Astrocyte of the hippocampus (primary cell): ENCODE measurements around the gene PDE2A.

Experiments used
- DNase-seq: peaks from one replicate; pipeline ENCODE4 v3.0.0; 2011; ENCODE audit warnings: low read depth, low spot score

The PDE2A gene

GRCh38 chr11:72684236-72684912 lies 10.2 kb upstream of the PDE2A start:
- DNase-seq = peak; percentile 74

- peak; percentile 75 for DNase-seq
Measured at GRCh38 chr11:72683782-72684200, 9.6 kb upstream of the PDE2A start.

GRCh38 chr11:72682858-72683243 lies 8.6 kb upstream of the PDE2A start:
- DNase-seq = no peak

- DNase-seq = no peak
Measured at GRCh38 chr11:72682238-72682857, 8.1 kb upstream of the PDE2A start.

- no peak for DNase-seq
Measured at GRCh38 chr11:72681226-72682153, 7.3 kb upstream of the PDE2A start.

- no peak for DNase-seq
Measured at GRCh38 chr11:72680624-72681158, 6.5 kb upstream of the PDE2A start.

GRCh38 chr11:72679869-72680268 lies 5.6 kb upstream of the PDE2A start:
- DNase-seq = no peak

- no peak for DNase-seq
Measured at GRCh38 chr11:72678524-72678923, 4.3 kb upstream of the PDE2A start.

GRCh38 chr11:72676861-72677341 lies 2.7 kb upstream of the PDE2A start:
- peak; percentile 84 for DNase-seq

GRCh38 chr11:72675221-72675620 lies 999 bp upstream of the PDE2A start:
- DNase-seq = no peak

GRCh38 chr11:72673284-72673942 lies 809 bp downstream of the PDE2A start:
- DNase-seq = peak; percentile 58

GRCh38 chr11:72672597-72673238 lies 1.5 kb downstream of the PDE2A start:
- no peak for DNase-seq

GRCh38 chr11:72671152-72672099 lies 2.8 kb downstream of the PDE2A start:
- DNase-seq = no peak

GRCh38 chr11:72670041-72670440 lies 4.2 kb downstream of the PDE2A start:
- no peak for DNase-seq

- DNase-seq = peak; percentile 92
Measured at GRCh38 chr11:72669527-72669926, 4.7 kb downstream of the PDE2A start.

- DNase-seq = peak; percentile 90
Measured at GRCh38 chr11:72668629-72669347, 5.4 kb downstream of the PDE2A start.

- no peak for DNase-seq
Measured at GRCh38 chr11:72665911-72666472, 8.2 kb downstream of the PDE2A start.

GRCh38 chr11:72662036-72662435 lies 12.2 kb downstream of the PDE2A start:
- DNase-seq = no peak

GRCh38 chr11:72661486-72661885 lies 12.7 kb downstream of the PDE2A start:
- no peak for DNase-seq
